H9 (cell line): ENCODE results near the gene NAA10. TPM values are rescaled to one million over a fixed set of nuclear protein-coding genes. Genes with fewer than 3 reads are reported as not detected.

ENCODE experiments used
- DNase-seq: peaks from one replicate; pipeline ENCODE4 v3.0.0-alpha.2; 2017
- H2AFZ ChIP-seq: one replicate; pipeline ENCODE4 v1.6.1; 2013; ENCODE audit warnings: mild to moderate bottlenecking, low read length, control low read depth, moderate library complexity
- H2AK5ac ChIP-seq: 2 replicates; pipeline ENCODE4 v1.6.1; 2013; ENCODE audit warnings: low read length, control low read depth, mixed read lengths; ENCODE audit not compliant: insufficient read length
- H2BK120ac ChIP-seq: one replicate; pipeline ENCODE4 v1.6.1; 2013; ENCODE audit warnings: low read depth, mild to moderate bottlenecking, low read length, control low read depth, inconsistent platforms; ENCODE audit not compliant: poor library complexity, severe bottlenecking
- H2BK12ac ChIP-seq: 2 replicates; pipeline ENCODE4 v1.6.1; 2013; ENCODE audit warnings: low read length, control low read depth, mixed read lengths, low read depth; ENCODE audit not compliant: insufficient read length
- H2BK15ac ChIP-seq: 2 replicates; pipeline ENCODE4 v1.6.1; 2013; ENCODE audit warnings: low read depth, low read length, control low read depth
- H2BK20ac ChIP-seq: one replicate; pipeline ENCODE4 v1.6.1; 2013; ENCODE audit warnings: low read depth, mild to moderate bottlenecking, low read length, control low read depth, inconsistent platforms; ENCODE audit not compliant: poor library complexity, severe bottlenecking
- H2BK5ac ChIP-seq: 2 replicates; pipeline ENCODE4 v1.6.1; 2013; ENCODE audit warnings: low read length, control low read depth, mixed read lengths; ENCODE audit not compliant: insufficient read length
- H3K14ac ChIP-seq: 2 replicates; pipeline ENCODE4 v1.6.1; 2013; ENCODE audit warnings: low read length, control low read depth; ENCODE audit not compliant: insufficient read depth
- H3K18ac ChIP-seq: 2 replicates; pipeline ENCODE4 v1.6.1; 2013; ENCODE audit warnings: low read depth, mild to moderate bottlenecking, mixed read lengths, low read length, control low read depth; ENCODE audit not compliant: insufficient read length
- H3K23ac ChIP-seq: 2 replicates; pipeline ENCODE4 v1.6.1; 2013; ENCODE audit warnings: low read length, control low read depth, mixed read lengths, low read depth; ENCODE audit not compliant: insufficient read length
- H3K23me2 ChIP-seq: 2 replicates; pipeline ENCODE4 v1.6.1; 2013; ENCODE audit warnings: low read depth, mild to moderate bottlenecking, mixed read lengths, low read length, control low read depth; ENCODE audit not compliant: insufficient read length, poor library complexity, severe bottlenecking
- H3K27ac ChIP-seq: 2 replicates; pipeline ENCODE4 v1.5.1; 2013; ENCODE audit warnings: low read length, control low read depth, mixed read lengths, low read depth; ENCODE audit not compliant: insufficient read length
- H3K27me3 ChIP-seq: 2 replicates; pipeline ENCODE4 v1.6.1; 2013; ENCODE audit warnings: low read length, control low read depth, inconsistent platforms; ENCODE audit not compliant: insufficient read depth
- H3K4ac ChIP-seq: 2 replicates; pipeline ENCODE4 v1.6.1; 2013; ENCODE audit warnings: low read depth, mild to moderate bottlenecking, control low read depth, inconsistent platforms, low read length, moderate library complexity
- H3K4me1 ChIP-seq: 2 replicates; pipeline ENCODE4 v1.6.1; 2013; ENCODE audit warnings: low read length, control low read depth, inconsistent platforms; ENCODE audit not compliant: insufficient read depth
- H3K4me2 ChIP-seq: 2 replicates; pipeline ENCODE4 v1.6.1; 2013; ENCODE audit warnings: low read length, control low read depth, mixed read lengths; ENCODE audit not compliant: insufficient read length, insufficient read depth
- H3K56ac ChIP-seq: 2 replicates; pipeline ENCODE4 v1.6.1; 2013; ENCODE audit warnings: low read depth, mild to moderate bottlenecking, mixed read lengths, low read length, control low read depth; ENCODE audit not compliant: insufficient read length
- H3K79me1 ChIP-seq: 2 replicates; pipeline ENCODE4 v1.6.1; 2013; ENCODE audit warnings: low read depth, mild to moderate bottlenecking, moderate library complexity, low read length, control low read depth, inconsistent platforms; ENCODE audit not compliant: insufficient read depth, poor library complexity, severe bottlenecking
- H3K79me2 ChIP-seq: 2 replicates; pipeline ENCODE4 v1.6.1; 2013; ENCODE audit warnings: low read length, control low read depth, inconsistent platforms; ENCODE audit not compliant: insufficient read depth
- H3K9ac ChIP-seq: 2 replicates; pipeline ENCODE4 v1.6.1; 2013; ENCODE audit warnings: low read length, control low read depth, mixed read lengths; ENCODE audit not compliant: insufficient read length; ENCODE audit errors: extremely low read depth
- H3K9me3 ChIP-seq: one replicate; pipeline ENCODE4 v1.6.1; 2013; ENCODE audit warnings: low read depth, low read length, inconsistent platforms; ENCODE audit not compliant: control insufficient read depth
- H3T11ph ChIP-seq: one replicate; pipeline ENCODE4 v1.6.1; 2013; ENCODE audit warnings: mild to moderate bottlenecking, low read length, control low read depth, inconsistent platforms
- H4K20me1 ChIP-seq: one replicate; pipeline ENCODE4 v1.6.1; 2013; ENCODE audit not compliant: control insufficient read depth, insufficient read length, insufficient read depth
- H4K5ac ChIP-seq: 2 replicates; pipeline ENCODE4 v1.6.1; 2013; ENCODE audit warnings: low read depth, mild to moderate bottlenecking, mixed read lengths, low read length, control low read depth; ENCODE audit not compliant: insufficient read length
- H4K8ac ChIP-seq: replicated peaks from 2 replicates; pipeline ENCODE4 v1.6.1; 2013; ENCODE audit warnings: low read length, control low read depth, mixed read lengths, low read depth; ENCODE audit not compliant: insufficient read length
- H4K91ac ChIP-seq: 2 replicates; pipeline ENCODE4 v1.6.1; 2013; ENCODE audit warnings: low read depth, mild to moderate bottlenecking, moderate library complexity, mixed read lengths, low read length, control low read depth; ENCODE audit not compliant: insufficient read length
- H3K27ac Mint-ChIP-seq, 3 experiments: 2 replicates in 2 of 3; 3 replicates in 1 of 3; pipeline ENCODE4 v1.8.0; 2020 to 2021; ENCODE audit warnings: mixed read lengths in 3 of 3, mild to moderate bottlenecking in 1 of 3, moderate library complexity in 1 of 3
- H3K27me3 Mint-ChIP-seq: 2 replicates; pipeline ENCODE4 v1.8.0; 2021; ENCODE audit warnings: low read depth, mild to moderate bottlenecking, moderate library complexity, mixed read lengths
- H3K36me3 Mint-ChIP-seq, 3 experiments: 2 replicates in 2 of 3; 3 replicates in 1 of 3; pipeline ENCODE4 v1.8.0; 2020 to 2021; ENCODE audit warnings: low read depth in 3 of 3, mixed read lengths in 3 of 3; ENCODE audit not compliant: insufficient read depth in 1 of 3
- H3K4me1 Mint-ChIP-seq, 2 experiments: 2 replicates each; pipeline ENCODE4 v1.8.0; 2020; ENCODE audit warnings: mixed read lengths in 2 of 2
- H3K4me3 Mint-ChIP-seq, 2 experiments: 2 replicates in 1 of 2; 3 replicates in 1 of 2; pipeline ENCODE4 v1.8.0; 2020 to 2021; ENCODE audit warnings: mild to moderate bottlenecking in 2 of 2, mixed read lengths in 2 of 2, moderate library complexity in 1 of 2
- H3K9me3 Mint-ChIP-seq, 2 experiments: 2 replicates in 1 of 2; 3 replicates in 1 of 2; pipeline ENCODE4 v1.8.0; 2020; ENCODE audit warnings: mild to moderate bottlenecking in 2 of 2, mixed read lengths in 2 of 2, moderate library complexity in 1 of 2
- CTCF ChIP-seq: fragments of 200-600 bp; sonication (generic); conservative IDR thresholded peaks from 3 replicates; pipeline ENCODE4 v1.8.0; 2021; ENCODE audit warnings: antibody characterized with exemption, mild to moderate bottlenecking
- WGBS: extraction: QIAGEN DNeasy Blood & Tissue Kit; methylation state at CpG from one replicate; pipeline ENCODE4 v1.1.7; 2013; ENCODE audit warnings: missing lambda C conversion rate, low lambda C conversion rate, mixed read lengths; ENCODE audit not compliant: insufficient read length; ENCODE audit errors: extremely low coverage; 5-methylcytosine and 5-hydroxymethylcytosine counted together
- total RNA-seq: library from RNA; stranded (reverse); gene quantifications from 2 replicates; pipeline ENCODE4 v1.2.1, GENCODE V29; 2021

The NAA10 gene
- total RNA-seq, 1 experiment from 2014 or later = 101 TPM

- H3K4me2 ChIP-seq = no peak overlapping the region
- H4K20me1 ChIP-seq = no peaks in the 10 kb centered on the region
- Mint-ChIP-seq H3K27ac (no peak overlapping the region), H3K4me1 (peaks cover 2 to 28% of the 10 kb centered on the region in 2 experiments), H3K4me3 (no peak overlapping the region; a peak in 1 of 5 replicates), H3K27me3 (no peaks in the 10 kb centered on the region), H3K36me3 (peaks cover 60 to 86% (median 86%) of the 10 kb centered on the region in 3 experiments), H3K9me3 (no peaks in the 10 kb centered on the region; a peak in 2 of 5 replicates)
- no peak overlapping the region for H2BK20ac ChIP-seq
- no peak overlapping the region for H3K9ac ChIP-seq
- H3K4ac ChIP-seq = no peak overlapping the region
- H3K9me3 ChIP-seq = peaks cover 5% of the 10 kb centered on the region
- H3K23ac ChIP-seq = no peak overlapping the region
- no peak overlapping the region for H2BK12ac ChIP-seq
- H3K23me2 ChIP-seq = no peaks in the 10 kb centered on the region
- H4K8ac ChIP-seq = no peak overlapping the region
- no peak overlapping the region for H3K18ac ChIP-seq
- H3T11ph ChIP-seq = no peak overlapping the region
- H2AK5ac ChIP-seq = no peak overlapping the region
- H3K79me1 ChIP-seq = no peaks in the 10 kb centered on the region
- H3K14ac ChIP-seq = no peak overlapping the region
- DNase-seq = no peak
- WGBS = no CpG with 5 or more reads among the region's 28 CpGs
- H2BK120ac ChIP-seq = no peak overlapping the region
- no peak overlapping the region for H3K56ac ChIP-seq
- H2BK5ac ChIP-seq = no peak overlapping the region
- no peak overlapping the region for H3K27ac ChIP-seq
- no peak for TF ChIP-seq CTCF
- no peak overlapping the region for H2BK15ac ChIP-seq
- H3K79me2 ChIP-seq = no peaks in the 10 kb centered on the region
- no peaks in the 10 kb centered on the region for H3K27me3 ChIP-seq
- H4K91ac ChIP-seq = no peak overlapping the region
- no peak overlapping the region for H4K5ac ChIP-seq
- no peak overlapping the region for H2AFZ ChIP-seq
- no peaks in the 10 kb centered on the region for H3K4me1 ChIP-seq
These were observed 17.0 kb upstream of the NAA10 start for GRCh38 chrX:153951683-153952372.
